SK-N-SH (cell line): ENCODE measurements around the gene AOAH. TPM values are rescaled to one million over a fixed set of nuclear protein-coding genes. Genes with fewer than 3 reads are reported as not detected.
A peak's percentile ranks its signal among the peaks of the same experiment; 100 is the strongest.

ENCODE experiments used
- CHD2 ChIP-seq: fragments of 150-350 bp; IDR thresholded peaks from 2 replicates; pipeline ENCODE4 v1.6.1; 2018; ENCODE audit warnings: low read length; ENCODE audit not compliant: partially characterized antibody
- CTCF ChIP-seq: fragments of 200-600 bp; sonication (generic); IDR thresholded peaks from 2 replicates; pipeline ENCODE4 v1.6.1; 2017; ENCODE audit warnings: antibody characterized with exemption, mild to moderate bottlenecking, moderate library complexity
- FOSL2 ChIP-seq: IDR thresholded peaks from 2 replicates; pipeline ENCODE4 v1.4.0; 2012; ENCODE audit warnings: low read depth, mild to moderate bottlenecking, moderate library complexity, borderline replicate concordance
- GABPA ChIP-seq: IDR thresholded peaks from 2 replicates; pipeline ENCODE4 v1.4.0; 2012; ENCODE audit warnings: low read depth, mild to moderate bottlenecking
- MEF2A ChIP-seq: IDR thresholded peaks from 2 replicates; pipeline ENCODE4 v1.4.0; 2012; ENCODE audit warnings: low read depth, borderline replicate concordance
- NFIC ChIP-seq: IDR thresholded peaks from 2 replicates; pipeline ENCODE4 v1.4.0; 2012; ENCODE audit warnings: borderline replicate concordance
- NRF1 ChIP-seq: IDR thresholded peaks from 2 replicates; pipeline ENCODE4 v1.6.1; 2012; ENCODE audit warnings: low read depth, mild to moderate bottlenecking, low read length
- POLR2AphosphoS5 ChIP-seq: IDR thresholded peaks from 2 replicates; pipeline ENCODE4 v1.6.1; 2012; ENCODE audit warnings: low read depth, low read length
- RAD21 ChIP-seq: IDR thresholded peaks from 2 replicates; pipeline ENCODE4 v1.6.1; 2012; ENCODE audit warnings: mild to moderate bottlenecking, low read length
- REST ChIP-seq: IDR thresholded peaks from 2 replicates; pipeline ENCODE4 v1.6.1; 2012; ENCODE audit warnings: mild to moderate bottlenecking, low read depth, low read length, moderate library complexity
- RFX5 ChIP-seq: IDR thresholded peaks from 2 replicates; pipeline ENCODE4 v1.6.1; 2012; ENCODE audit warnings: mild to moderate bottlenecking, improper control_type of control experiment, low read length
- SIN3A ChIP-seq: IDR thresholded peaks from 2 replicates; pipeline ENCODE4 v1.6.1; 2012; ENCODE audit warnings: low read depth, mild to moderate bottlenecking, low read length, moderate library complexity, borderline replicate concordance
- SMC3 ChIP-seq: IDR thresholded peaks from 2 replicates; pipeline ENCODE4 v1.6.1; 2012; ENCODE audit warnings: low read depth, low read length, improper control_type of control experiment
- TCF12 ChIP-seq: IDR thresholded peaks from 2 replicates; pipeline ENCODE4 v1.4.0; 2012
- TEAD4 ChIP-seq: IDR thresholded peaks from 2 replicates; pipeline ENCODE4 v1.4.0; 2012; ENCODE audit warnings: mild to moderate bottlenecking, borderline replicate concordance; ENCODE audit not compliant: insufficient read depth
- USF1 ChIP-seq: IDR thresholded peaks from 2 replicates; pipeline ENCODE4 v1.4.0; 2012; ENCODE audit warnings: low read depth, borderline replicate concordance
- USF2 ChIP-seq: fragments of 150-350 bp; IDR thresholded peaks from 2 replicates; pipeline ENCODE4 v1.6.1; 2017; ENCODE audit warnings: antibody characterized with exemption, low read length, low read depth, borderline replicate concordance
- ZBTB33 ChIP-seq: IDR thresholded peaks from 2 replicates; pipeline ENCODE4 v1.4.0; 2012; ENCODE audit warnings: low read depth, borderline replicate concordance
- polyA plus RNA-seq, 3 experiments: library from polyadenylated mRNA; depleted of rRNA; stranded (reverse); fragments of >200 nt; gene quantifications; 2 replicates each; pipeline ENCODE4 v1.2.3, GENCODE V29; 2012

Gene AOAH
- polyA plus RNA-seq, 1 of the 3 experiments (the other 2 are of a cell fraction): not detected

GRCh38 chr7:36468370-36469101, 255.8 kb downstream of the AOAH start (continued):
- TF ChIP-seq MEF2A (no peak), CHD2 (no peak), RFX5 (no peak), REST (no peak), NRF1 (no peak), TEAD4 (no peak), SIN3A (no peak), NFIC (no peak), USF1 (no peak), RAD21 (no peak), CTCF (no peak), POLR2AphosphoS5 (no peak), SMC3 (no peak), GABPA (no peak), FOSL2 (no peak), TCF12 (peak; percentile 27; the same call in 1 of the 2 replicates), ZBTB33 (no peak), USF2 (no peak)
